ENCODE results near the gene GON4L.
"Not testable (repeated sequence)": the region's sequence is repeated elsewhere in the genome, so short reads cannot be mapped to it uniquely, and the experiment has no call there.

The GON4L gene

GRCh38 chr1:155856975-155857930 lies at the start of gene GON4L:
TSS of gene GON4L (minus strand) at chr1:155857214. CDS start at chr1:155853780, 3,434 bp downstream.
- intact Hi-C loops (cut with DNase I) = loop anchor here (2.0 to 5.0 kb wide), 2 partner anchors 54 to 130 kb away; partner anchors contain the start of gene RIT1

GRCh38 chr1:155904261-155904660 lies 47.2 kb upstream of the GON4L start:
- intact Hi-C loops (cut with DNase I) = no loop called here
- DNase-seq = no peak

More at GRCh38 chr1:155856975-155857930, at the start of gene GON4L:
- peak; percentile 80 to 98 (median 87) for DNase-seq

GRCh38 chr1:155900161-155900560 lies 43.1 kb upstream of the GON4L start:
- intact Hi-C loops (cut with DNase I) = no loop called here
- no peak for DNase-seq

- intact Hi-C loops (cut with DNase I) = no loop called here
Measured at GRCh38 chr1:155899683-155900082, 42.7 kb upstream of the GON4L start.

GRCh38 chr1:155898888-155899287 lies 41.9 kb upstream of the GON4L start:
- intact Hi-C loops (cut with DNase I) = no loop called here
- no peak for DNase-seq

More at GRCh38 chr1:155899683-155900082, 42.7 kb upstream of the GON4L start:
- DNase-seq = no peak

GRCh38 chr1:155897746-155898145 lies 40.7 kb upstream of the GON4L start:
- intact Hi-C loops (cut with DNase I) = no loop called here

GRCh38 chr1:155896476-155896875 lies 39.5 kb upstream of the GON4L start:
- intact Hi-C loops (cut with DNase I); DNase-seq: not testable (repeated sequence)

More at GRCh38 chr1:155897746-155898145, 40.7 kb upstream of the GON4L start:
- no peak for DNase-seq

GRCh38 chr1:155895617-155896016 lies 38.6 kb upstream of the GON4L start:
- intact Hi-C loops (cut with DNase I); DNase-seq: not testable (repeated sequence)

- intact Hi-C loops (cut with DNase I) = no loop called here
- DNase-seq = peak in 1 of 10 donors; percentile 57
Measured at GRCh38 chr1:155893389-155894142, 36.6 kb upstream of the GON4L start.

- intact Hi-C loops (cut with DNase I) = no loop called here
- no peak for DNase-seq
Measured at GRCh38 chr1:155892796-155893195, 35.8 kb upstream of the GON4L start.

- intact Hi-C loops (cut with DNase I) = no loop called here
- no peak for DNase-seq
Measured at GRCh38 chr1:155890251-155890650, 33.2 kb upstream of the GON4L start.

GRCh38 chr1:155889566-155889965 lies 32.6 kb upstream of the GON4L start:
- no peak for DNase-seq
- intact Hi-C loops (cut with DNase I) = no loop called here

- DNase-seq = peak in 1 of 10 donors; percentile 18
- intact Hi-C loops (cut with DNase I) = no loop called here
Measured at GRCh38 chr1:155888481-155888880, 31.5 kb upstream of the GON4L start.

- no peak for DNase-seq
- intact Hi-C loops (cut with DNase I) = no loop called here
Measured at GRCh38 chr1:155884982-155885381, 28.0 kb upstream of the GON4L start.

- intact Hi-C loops (cut with DNase I) = no loop called here
- DNase-seq = peak in 1 of 10 donors; percentile 14
Measured at GRCh38 chr1:155884031-155884960, 27.3 kb upstream of the GON4L start.

- intact Hi-C loops (cut with DNase I) = no loop called here
- DNase-seq = no peak
Measured at GRCh38 chr1:155882766-155883165, 25.8 kb upstream of the GON4L start.

- intact Hi-C loops (cut with DNase I) = no loop called here
- DNase-seq = no peak
Measured at GRCh38 chr1:155882235-155882634, 25.2 kb upstream of the GON4L start.

GRCh38 chr1:155880950-155881349 lies 23.9 kb upstream of the GON4L start:
- DNase-seq = no peak
- intact Hi-C loops (cut with DNase I) = no loop called here

GRCh38 chr1:155880251-155880650 lies 23.2 kb upstream of the GON4L start:
- no peak for DNase-seq
- intact Hi-C loops (cut with DNase I) = no loop called here

GRCh38 chr1:155877945-155878344 lies 20.9 kb upstream of the GON4L start:
- intact Hi-C loops (cut with DNase I) = no loop called here
- DNase-seq = peak in 2 of 10 donors; percentile 12 to 29

Measured in posterior cingulate gyrus (tissue), 11 donors.